LNCaP clone FGC (cell line): ENCODE measurements around the gene PRPF38A.

Experiments
- DNase-seq: peaks from one replicate; pipeline ENCODE4 v3.0.0-alpha.2; 2011; ENCODE audit warnings: low read depth
- H3K4me3 ChIP-seq: 2 replicates; pipeline ENCODE4 v1.5.1; 2011; ENCODE audit warnings: mild to moderate bottlenecking, low read depth, low read length, control low read depth
- TF ChIP-seq, protein P1 (sequence below): IDR thresholded peaks from 2 replicates; pipeline ENCODE4 v1.5.1; 2012; ENCODE audit warnings: mild to moderate bottlenecking; ENCODE audit not compliant: control insufficient read depth, insufficient read depth; ENCODE audit errors: extremely low read depth

The PRPF38A gene

DNA sequence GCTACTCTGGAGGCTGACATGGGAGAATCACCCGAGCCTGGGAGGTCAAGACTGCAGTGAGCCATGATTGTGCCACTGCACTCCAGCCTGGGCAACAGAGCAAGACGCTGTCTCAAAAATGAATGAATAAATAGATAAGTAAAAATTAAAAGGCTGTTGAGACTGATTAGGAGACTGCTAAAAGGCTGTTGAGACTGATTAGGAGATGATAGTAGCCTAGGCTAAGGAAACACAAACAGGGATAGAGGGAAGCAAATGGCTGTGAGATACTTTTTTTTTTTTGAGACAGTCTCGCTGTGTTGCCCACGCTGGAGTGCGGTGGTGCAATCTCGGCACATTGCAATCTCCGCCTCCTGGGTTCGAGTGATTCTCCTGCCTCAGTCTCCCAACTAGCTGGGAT is 28.4 kb downstream of the PRPF38A start:
- TF ChIP-seq, protein P1, sequence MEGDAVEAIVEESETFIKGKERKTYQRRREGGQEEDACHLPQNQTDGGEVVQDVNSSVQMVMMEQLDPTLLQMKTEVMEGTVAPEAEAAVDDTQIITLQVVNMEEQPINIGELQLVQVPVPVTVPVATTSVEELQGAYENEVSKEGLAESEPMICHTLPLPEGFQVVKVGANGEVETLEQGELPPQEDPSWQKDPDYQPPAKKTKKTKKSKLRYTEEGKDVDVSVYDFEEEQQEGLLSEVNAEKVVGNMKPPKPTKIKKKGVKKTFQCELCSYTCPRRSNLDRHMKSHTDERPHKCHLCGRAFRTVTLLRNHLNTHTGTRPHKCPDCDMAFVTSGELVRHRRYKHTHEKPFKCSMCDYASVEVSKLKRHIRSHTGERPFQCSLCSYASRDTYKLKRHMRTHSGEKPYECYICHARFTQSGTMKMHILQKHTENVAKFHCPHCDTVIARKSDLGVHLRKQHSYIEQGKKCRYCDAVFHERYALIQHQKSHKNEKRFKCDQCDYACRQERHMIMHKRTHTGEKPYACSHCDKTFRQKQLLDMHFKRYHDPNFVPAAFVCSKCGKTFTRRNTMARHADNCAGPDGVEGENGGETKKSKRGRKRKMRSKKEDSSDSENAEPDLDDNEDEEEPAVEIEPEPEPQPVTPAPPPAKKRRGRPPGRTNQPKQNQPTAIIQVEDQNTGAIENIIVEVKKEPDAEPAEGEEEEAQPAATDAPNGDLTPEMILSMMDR = no peak
- H3K4me3 ChIP-seq = no peak overlapping the region
- DNase-seq = no peak

DNA sequence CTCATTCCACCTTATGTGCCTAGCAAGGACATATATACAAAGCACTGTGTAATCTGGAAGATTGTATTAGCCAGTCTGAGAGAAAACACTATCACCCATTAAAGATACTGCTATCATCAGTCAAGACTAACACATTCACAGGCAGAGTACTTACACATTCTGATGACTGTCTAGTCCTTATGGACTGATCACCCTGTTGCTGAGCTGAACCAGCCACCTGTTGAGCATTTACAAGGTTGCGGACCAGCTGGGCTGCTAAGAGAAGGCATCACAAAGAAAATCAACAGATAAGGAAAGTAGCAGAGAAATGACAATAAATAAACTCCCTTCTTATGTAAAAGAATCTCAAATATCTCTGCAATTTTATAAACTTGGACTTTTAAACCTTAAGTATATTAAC is 30.8 kb downstream of the PRPF38A start:
- no peak for DNase-seq
- TF ChIP-seq, protein P1 = no peak
- no peak overlapping the region for H3K4me3 ChIP-seq

DNA sequence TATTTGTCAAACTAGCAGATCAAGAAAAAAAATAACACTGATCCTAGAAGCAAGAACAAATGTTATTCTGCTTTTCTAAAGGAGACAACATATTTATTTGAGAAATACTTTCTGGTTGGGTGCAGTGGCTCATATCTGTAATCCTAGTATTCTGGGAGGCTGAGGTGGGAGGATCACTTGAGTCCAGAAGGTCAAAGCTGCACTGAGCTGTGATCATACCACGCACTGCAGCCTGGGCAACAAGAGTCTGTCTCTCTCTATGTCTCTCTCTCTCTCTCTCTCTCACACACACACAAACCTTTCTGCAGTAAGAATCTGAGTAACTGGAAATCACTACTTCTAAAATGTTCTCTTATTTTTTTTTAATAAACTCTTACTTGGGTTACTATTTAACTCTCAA is 31.2 kb downstream of the PRPF38A start:
- TF ChIP-seq, protein P1 = no peak
- DNase-seq = no peak
- H3K4me3 ChIP-seq = no peak overlapping the region

DNA sequence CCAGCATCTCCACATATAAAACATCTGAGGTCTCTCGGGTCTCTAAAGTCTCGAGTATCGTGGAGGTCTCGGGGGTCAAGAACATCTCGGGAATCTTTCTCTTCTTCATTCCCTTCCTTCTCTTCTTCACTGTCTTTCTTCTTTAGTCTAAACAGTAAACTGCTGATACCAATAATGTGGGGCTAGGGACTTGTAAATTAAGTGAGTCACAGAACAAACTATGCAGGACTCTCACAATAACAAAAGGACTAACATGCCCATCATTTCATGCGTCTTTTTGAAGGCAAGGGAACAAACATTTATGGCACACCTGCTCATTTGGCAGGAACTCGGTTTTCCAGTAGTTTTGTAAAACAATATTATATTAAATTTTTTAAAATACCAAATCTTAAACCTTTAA is 32.4 kb downstream of the PRPF38A start:
- TF ChIP-seq, protein P1 = no peak
- no peak overlapping the region for H3K4me3 ChIP-seq
- no peak for DNase-seq

DNA sequence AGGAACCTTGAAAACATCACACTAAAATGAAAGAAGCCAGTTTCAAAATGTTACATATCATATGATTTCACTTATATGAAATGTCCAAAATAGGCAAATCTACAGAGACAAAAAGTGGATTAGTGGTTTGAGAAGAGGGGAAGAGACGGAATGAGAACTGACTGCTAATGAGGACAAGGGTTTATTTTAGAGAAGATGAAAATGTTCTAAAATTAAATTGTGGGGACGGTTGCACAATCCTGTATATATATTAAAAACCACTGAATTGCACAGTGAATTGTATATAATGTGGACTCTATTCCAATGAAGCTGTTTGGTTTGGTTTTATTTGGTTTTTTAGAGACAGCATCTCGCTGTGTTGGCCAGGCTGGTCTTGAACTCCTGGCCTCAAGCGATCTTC is 35.6 kb downstream of the PRPF38A start:
- TF ChIP-seq, protein P1 = no peak
- DNase-seq = no peak
- no peak overlapping the region for H3K4me3 ChIP-seq

DNA sequence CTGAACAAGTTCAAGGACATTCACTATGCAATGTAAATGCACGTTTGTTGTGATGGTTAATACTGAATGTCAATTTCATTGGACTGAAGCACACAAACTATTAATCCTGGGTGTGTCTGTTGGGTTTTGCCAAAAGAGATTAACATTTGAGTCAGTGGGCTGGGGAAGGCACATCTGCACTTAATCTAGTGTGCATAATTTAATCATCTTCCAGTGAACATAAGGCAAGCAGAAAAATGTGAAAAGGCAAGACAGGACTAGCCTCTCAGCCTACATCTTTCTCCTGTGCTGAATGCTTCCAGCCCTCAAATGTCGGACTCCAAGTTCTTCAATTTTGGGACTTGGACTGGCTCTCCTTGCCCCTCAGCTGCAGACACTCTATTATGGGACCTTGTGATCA is 40.1 kb downstream of the PRPF38A start:
- TF ChIP-seq, protein P1 = no peak
- H3K4me3 ChIP-seq = no peak overlapping the region
- no peak for DNase-seq

DNA sequence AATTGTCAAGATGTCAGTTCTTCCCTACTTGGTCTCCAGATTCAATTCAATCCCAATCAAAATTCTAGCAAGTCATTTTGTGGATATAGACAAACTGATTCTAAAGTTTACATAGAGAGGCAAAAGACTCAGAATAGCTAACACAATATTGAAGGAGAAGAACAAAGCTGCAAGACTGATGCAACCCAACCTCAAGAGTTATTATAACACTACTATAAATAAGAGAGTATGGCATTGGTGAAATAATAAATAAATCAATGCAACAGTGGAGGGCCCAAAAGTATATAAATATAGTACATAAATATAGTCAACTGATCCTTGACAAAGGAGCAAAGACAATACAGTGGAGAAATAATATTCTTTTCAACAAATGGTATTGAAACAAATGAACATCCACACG is 49.7 kb downstream of the PRPF38A start:
- no peak for DNase-seq
- TF ChIP-seq, protein P1 = no peak
- H3K4me3 ChIP-seq = no peak overlapping the region
